Measurements from ENCODE around the gene SNTG2.
"Not testable (repeated sequence)": the region's sequence is repeated elsewhere in the genome, so short reads cannot be mapped to it uniquely, and the experiment has no call there.

- TF ChIP-seq CTCF (conservative IDR thresholded peaks at IDR 0.05; ENCODE audit: low read length); EZH2phosphoT487 (IDR thresholded peaks at IDR 0.05; ENCODE audit: borderline replicate concordance, low read depth, low read length): not testable (repeated sequence)
Measured at GRCh38 chr2:1229596-1229995, 278.9 kb downstream of the SNTG2 start.
